Hematopoietic multipotent progenitor cell treated with erythropoietin and hydrocortisone succinate and interleukin-3 and kit ligand, for 4 days (in vitro differentiated cells): ENCODE measurements around the gene IST1.

Experiments
- DNase-seq: peaks from one replicate; pipeline ENCODE4 v3.0.0-alpha.2; 2015

IST1 gene

GRCh38 chr16:71965223-71965622, 69.9 kb downstream of the IST1 start:
- no peak for DNase-seq

DNA sequence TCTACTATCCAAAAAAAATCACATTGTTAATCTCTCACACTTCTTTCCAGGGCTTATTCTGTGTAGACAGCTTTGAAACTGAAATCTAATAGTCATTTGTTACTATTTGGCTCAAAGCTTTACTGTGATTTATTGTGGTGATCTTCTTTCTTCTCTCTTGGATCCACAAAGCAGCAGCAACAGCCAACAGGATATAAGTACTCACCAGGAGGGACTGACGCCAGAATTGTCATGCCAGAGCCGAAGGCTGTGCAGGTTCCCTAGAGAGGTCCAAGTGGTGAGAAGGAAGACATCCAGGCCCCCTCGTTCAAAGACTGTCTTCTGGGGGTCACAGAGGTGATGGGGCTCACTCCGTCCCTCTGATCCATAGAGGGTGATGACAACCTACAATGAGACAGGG, 71.6 kb downstream of the IST1 start:
- DNase-seq, result no peak

DNA sequence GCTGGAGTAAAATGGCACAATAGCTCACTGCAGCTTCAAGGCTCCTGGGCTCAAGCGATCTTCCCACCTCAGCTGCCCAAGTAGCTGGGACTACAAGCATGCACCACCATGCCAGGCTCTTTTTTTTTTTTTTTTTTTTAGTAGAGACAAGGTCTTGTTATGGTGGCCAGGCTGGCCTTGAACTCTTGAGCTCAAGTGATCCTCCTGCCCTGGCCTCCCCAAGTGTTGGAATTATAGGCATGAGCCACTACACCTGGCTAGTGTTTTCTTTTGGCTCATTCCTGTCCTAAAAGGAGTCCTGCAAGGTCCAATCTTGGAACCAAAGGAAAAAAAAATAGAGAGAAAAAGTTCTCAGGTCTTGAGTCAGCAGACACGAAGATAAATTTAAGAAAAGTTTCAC, 74.0 kb downstream of the IST1 start:
- no peak for DNase-seq

DNA sequence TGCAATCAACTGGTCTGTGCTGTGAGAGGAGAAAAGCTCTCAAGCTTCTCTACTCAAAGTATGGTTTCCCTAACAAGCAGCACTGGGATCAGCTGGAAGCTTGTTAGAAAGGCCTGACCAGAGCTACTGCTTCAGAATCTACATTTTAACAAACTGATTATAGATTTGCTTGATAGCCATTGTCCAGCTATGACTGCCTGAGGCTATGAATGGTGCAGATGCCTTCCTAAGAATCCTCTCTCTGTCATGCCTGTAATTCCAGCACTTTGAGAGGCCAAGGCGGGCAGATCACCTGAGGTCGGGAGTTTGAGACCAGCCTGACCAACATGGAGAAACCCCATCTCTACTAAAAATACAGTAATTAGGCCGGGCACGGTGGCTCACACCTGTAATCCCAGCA, 76.2 kb downstream of the IST1 start:
- DNase-seq, result no peak

- no peak for DNase-seq
Measured at GRCh38 chr16:71972356-71972755, 77.0 kb downstream of the IST1 start.

- DNase-seq, result peak; percentile 30
Measured at GRCh38 chr16:71973001-71973400, 77.7 kb downstream of the IST1 start.

DNA sequence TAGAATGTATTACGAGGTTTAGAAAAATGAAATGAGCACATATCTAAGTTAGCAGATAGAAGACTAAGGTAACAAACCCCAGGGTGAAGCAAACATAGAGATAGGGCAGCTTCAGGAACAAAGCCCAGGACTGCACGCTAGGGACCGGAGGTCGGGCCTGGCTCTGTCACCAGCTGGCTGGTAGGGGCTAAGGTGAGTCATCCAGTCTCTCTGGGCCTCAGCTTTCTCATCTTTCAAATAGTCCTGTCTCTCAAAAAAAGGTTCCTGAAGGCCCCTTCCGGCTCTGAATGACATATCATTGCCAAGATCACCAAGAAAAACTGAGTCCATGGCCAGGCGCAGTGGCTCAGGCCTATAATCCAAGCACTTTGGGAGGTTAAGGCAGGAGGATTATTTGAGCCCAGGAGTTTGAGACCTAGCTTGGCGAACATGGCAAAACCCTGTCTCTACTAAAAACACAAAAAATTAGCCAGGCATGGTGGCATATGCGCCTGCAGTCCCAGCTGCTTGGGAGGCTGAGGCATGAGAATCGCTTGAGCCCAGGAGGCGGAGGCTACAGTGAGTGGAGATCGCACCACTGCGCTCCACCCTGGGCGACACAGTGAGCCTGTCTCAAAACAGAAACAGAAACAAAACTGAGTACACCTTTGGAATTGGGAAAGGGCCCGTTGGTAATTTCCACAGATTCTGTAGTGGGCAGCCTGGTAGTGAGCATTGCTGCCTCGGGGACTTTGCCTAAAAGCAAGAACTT, 78.9 kb downstream of the IST1 start:
- no peak for DNase-seq
